IMR-90 (cell line): ENCODE results near the gene GRIA2. TPM values are rescaled to one million over a fixed set of nuclear protein-coding genes. Genes with fewer than 3 reads are reported as not detected.

Experiments used
- ATAC-seq: fragments of 200-7000 bp; cut with Tn5 transposase; 2 replicates; pipeline ENCODE4 v1.9.1; 2020; ENCODE audit warnings: low read depth, mild to moderate bottlenecking, moderate library complexity
- BruUV-seq: library from RNA; stranded (reverse); fragments of 400-500 nt; replicated peaks from 2 replicates; lab custom pipeline; 2021; lab: Mats Ljungman, UMichigan
- CTCF ChIA-PET: fragments of 300-600 bp; formaldehyde crosslinking; extraction: SDS; loops from one replicate; lab custom pipeline; 2021; ENCODE audit warnings: antibody characterized with exemption; lab: Yijun Ruan, JAX
- POLR2A ChIA-PET: fragments of 300-600 bp; sonication (Branson Sonifier 250); formaldehyde crosslinking; loops from one replicate; lab custom pipeline; 2022; ENCODE audit warnings: antibody characterized with exemption; ENCODE audit not compliant: unreplicated experiment; lab: Charles Lee
- DNase-seq: peaks from one replicate; pipeline ENCODE4 v3.0.0; 2013
- H2AFZ ChIP-seq: replicated peaks from 2 replicates; pipeline ENCODE3; 2013; ENCODE audit warnings: low read length, mild to moderate bottlenecking; ENCODE audit not compliant: poor library complexity
- H2AK5ac ChIP-seq: 2 replicates; pipeline ENCODE4 v1.6.1; 2013; ENCODE audit warnings: low read depth, low read length, inconsistent platforms
- H2AK9ac ChIP-seq: replicated peaks from 2 replicates; pipeline ENCODE3; 2013; ENCODE audit warnings: mild to moderate bottlenecking, low read depth, low read length, moderate library complexity; ENCODE audit not compliant: poor library complexity
- H2BK120ac ChIP-seq: 2 replicates; pipeline ENCODE4 v1.6.1; 2013; ENCODE audit warnings: low read depth, low read length, inconsistent platforms
- H2BK15ac ChIP-seq: 3 replicates; pipeline ENCODE4 v1.6.1; 2013; ENCODE audit warnings: low read depth, low read length, inconsistent platforms
- H2BK20ac ChIP-seq: 2 replicates; pipeline ENCODE4 v1.6.1; 2013; ENCODE audit warnings: low read depth, mild to moderate bottlenecking, inconsistent platforms, low read length, moderate library complexity
- H2BK5ac ChIP-seq: 2 replicates; pipeline ENCODE4 v1.6.1; 2013; ENCODE audit warnings: mild to moderate bottlenecking, low read depth, low read length, inconsistent platforms; ENCODE audit not compliant: poor library complexity, severe bottlenecking
- H3K14ac ChIP-seq: replicated peaks from 2 replicates; pipeline ENCODE4 v1.6.1; 2013; ENCODE audit warnings: low read depth, low read length, inconsistent platforms
- H3K18ac ChIP-seq: 2 replicates; pipeline ENCODE4 v1.6.1; 2013; ENCODE audit warnings: low read depth, low read length, control low read depth
- H3K23ac ChIP-seq: 2 replicates; pipeline ENCODE4 v1.6.1; 2013; ENCODE audit warnings: low read depth, low read length, inconsistent platforms
- H3K27ac ChIP-seq: 2 replicates; pipeline ENCODE4 v1.5.1; 2013; ENCODE audit warnings: mild to moderate bottlenecking, control low read depth, low read length; ENCODE audit not compliant: insufficient read depth
- H3K27me3 ChIP-seq: 2 replicates; pipeline ENCODE4 v1.6.1; 2013; ENCODE audit warnings: low read length; ENCODE audit not compliant: control insufficient read depth, insufficient read depth
- H3K36me3 ChIP-seq: 2 replicates; pipeline ENCODE4 v1.6.1; 2013; ENCODE audit warnings: low read length, mixed read lengths; ENCODE audit not compliant: control insufficient read depth, insufficient read depth
- H3K4ac ChIP-seq: 2 replicates; pipeline ENCODE4 v1.6.1; 2013; ENCODE audit warnings: low read depth, low read length, inconsistent platforms
- H3K4me1 ChIP-seq: 2 replicates; pipeline ENCODE4 v1.6.1; 2013; ENCODE audit warnings: low read length, mixed read lengths; ENCODE audit not compliant: control insufficient read depth, insufficient read depth
- H3K4me2 ChIP-seq: 2 replicates; pipeline ENCODE4 v1.6.1; 2013; ENCODE audit warnings: low read depth, mild to moderate bottlenecking, control low read depth, low read length, moderate library complexity
- H3K4me3 ChIP-seq: 2 replicates; pipeline ENCODE4 v1.5.1; 2013; ENCODE audit warnings: low read depth, mild to moderate bottlenecking, control low read depth, low read length, moderate library complexity; ENCODE audit not compliant: insufficient read depth
- H3K56ac ChIP-seq: 2 replicates; pipeline ENCODE4 v1.6.1; 2013; ENCODE audit warnings: low read length, inconsistent platforms; ENCODE audit not compliant: insufficient read depth; ENCODE audit errors: extremely low read depth
- H3K79me1 ChIP-seq, 2 experiments: 2 replicates each; pipeline ENCODE4 v1.6.1; 2013; ENCODE audit warnings: low read length in 2 of 2, inconsistent platforms in 1 of 2, low read depth in 1 of 2
- H3K9ac ChIP-seq: 2 replicates; pipeline ENCODE4 v1.6.1; 2013; ENCODE audit warnings: low read depth, low read length, control low read depth
- H3K9me1 ChIP-seq: 2 replicates; pipeline ENCODE4 v1.6.1; 2013; ENCODE audit warnings: low read length, inconsistent platforms; ENCODE audit not compliant: insufficient read depth
- H3K9me3 ChIP-seq: 2 replicates; pipeline ENCODE4 v1.6.1; 2013; ENCODE audit warnings: low read length; ENCODE audit not compliant: control insufficient read depth, insufficient read depth
- H4K20me1 ChIP-seq: 2 replicates; pipeline ENCODE4 v1.6.1; 2013; ENCODE audit warnings: low read length, inconsistent platforms; ENCODE audit not compliant: insufficient read depth
- H4K5ac ChIP-seq: 2 replicates; pipeline ENCODE4 v1.6.1; 2013; ENCODE audit warnings: mild to moderate bottlenecking, low read depth, low read length, control low read depth
- H4K8ac ChIP-seq, 2 experiments: 2 replicates each; pipeline ENCODE4 v1.6.1; 2013; ENCODE audit warnings: low read depth in 2 of 2, low read length in 2 of 2, control low read depth in 1 of 2, inconsistent platforms in 1 of 2
- H4K91ac ChIP-seq: 2 replicates; pipeline ENCODE4 v1.6.1; 2013; ENCODE audit warnings: low read depth, low read length, inconsistent platforms; ENCODE audit not compliant: insufficient read depth
- CEBPB ChIP-seq: IDR thresholded peaks from 2 replicates; pipeline ENCODE4 v1.6.1; 2012; ENCODE audit warnings: low read depth, low read length, improper control_type of control experiment
- CHD1 ChIP-seq: IDR thresholded peaks from 2 replicates; pipeline ENCODE4 v1.6.1; 2012; ENCODE audit warnings: low read depth, low read length, improper control_type of control experiment
- NFE2L2 ChIP-seq: fragments of 150-350 bp; IDR thresholded peaks from 2 replicates; pipeline ENCODE4 v1.6.1; 2016; ENCODE audit warnings: low read depth, mild to moderate bottlenecking, low read length
- RCOR1 ChIP-seq: IDR thresholded peaks from 2 replicates; pipeline ENCODE4 v1.6.1; 2012; ENCODE audit warnings: mild to moderate bottlenecking, low read length, improper control_type of control experiment; ENCODE audit not compliant: insufficient replicate concordance
- SMC3 ChIP-seq: fragments of 150-350 bp; IDR thresholded peaks from 2 replicates; pipeline ENCODE4 v1.6.1; 2016; ENCODE audit warnings: low read depth, mild to moderate bottlenecking, antibody characterized with exemption, low read length, moderate library complexity
- WGBS, 2 experiments: methylation state at CpG; one replicate each; pipeline versions ENCODE4 v1.1.5 to v1.1.7; 2013; ENCODE audit warnings: missing lambda C conversion rate in 2 of 2; ENCODE audit not compliant: insufficient read length in 1 of 2; ENCODE audit errors: extremely low coverage in 2 of 2; 5-methylcytosine and 5-hydroxymethylcytosine counted together
- dilution Hi-C: fragments of 300-500 bp; cut with HindIII; formaldehyde crosslinking; loops from one replicate; pipeline ENCODE4 v1.14.3; 2018; ENCODE audit warnings: low sequenced_read_pairs; ENCODE audit not compliant: unreplicated experiment
- in situ Hi-C: fragments of 300-500 bp; cut with MboI; formaldehyde crosslinking; loops from 3 replicates; pipeline ENCODE4 v1.14.3; 2019; ENCODE audit warnings: low sequenced_read_pairs, inconsistent platforms, mixed read lengths
- intact Hi-C: fragments of 100-400 bp; cut with micrococcal nuclease; formaldehyde crosslinking; loops from 2 replicates; pipeline ENCODE4 v1.10.0; 2022
- polyA plus RNA-seq, 3 experiments: library from polyadenylated mRNA; depleted of rRNA; stranded (reverse); fragments of >200 nt; gene quantifications; 2 replicates each; pipeline ENCODE4 v1.2.3, GENCODE V29; 2012; ENCODE audit warnings: low replicate concordance in 1 of 3
- total RNA-seq: library from RNA; depleted of rRNA; stranded (reverse); fragments of >200 nt; gene quantifications from 2 replicates; pipeline ENCODE4 v1.2.3, GENCODE V29; 2012

The GRIA2 gene
- total and polyA plus RNA-seq, 2 of the 4 experiments (the other 2 are of a cell fraction) = not detected

DNA sequence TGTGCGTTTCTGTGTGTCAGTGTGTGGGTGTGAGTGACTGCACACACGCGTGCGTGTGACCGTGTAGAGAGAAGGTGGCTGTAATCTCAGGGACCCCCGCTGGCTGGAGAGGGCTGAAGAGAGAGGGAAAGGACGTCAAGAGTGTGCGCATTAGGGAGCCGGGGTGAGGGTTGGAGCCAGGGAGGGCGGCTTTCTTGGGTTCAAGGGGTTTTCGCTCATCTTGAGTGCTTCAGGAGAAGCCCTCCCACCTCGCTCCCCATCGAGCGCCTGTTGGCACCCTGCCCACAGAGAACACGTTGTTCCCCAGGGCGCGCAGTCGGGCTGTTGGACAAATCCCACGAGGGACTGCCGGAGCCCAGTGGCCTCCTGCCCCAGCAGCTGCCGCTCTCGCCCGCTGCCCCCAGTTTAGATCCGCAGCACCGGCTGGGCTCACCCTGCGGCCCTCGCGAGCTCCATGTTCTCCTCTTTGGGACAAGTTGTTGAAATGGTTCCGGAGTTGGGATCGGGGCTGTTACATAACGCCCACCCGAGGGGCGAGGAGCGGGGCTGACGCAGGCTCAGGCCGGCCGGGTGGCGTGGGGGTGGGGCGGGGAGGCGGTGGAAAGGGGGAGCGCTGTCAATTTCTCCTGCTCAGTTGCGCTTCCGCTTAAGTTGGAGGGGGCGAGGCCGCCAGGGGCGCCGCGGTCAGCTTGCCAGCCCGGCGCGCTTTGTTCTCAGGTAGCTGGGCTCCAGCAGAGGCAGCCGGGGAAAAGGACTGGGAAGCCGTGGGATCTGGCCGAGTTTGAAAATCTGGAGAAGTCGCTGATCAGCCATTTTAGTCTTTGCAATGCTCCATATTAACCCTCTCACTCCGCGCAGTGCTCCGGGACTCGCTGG lies 1.6 kb downstream of the GRIA2 start (continued):
- no peak for TF ChIP-seq CEBPB
- TF ChIP-seq NFE2L2 = no peak

DNA sequence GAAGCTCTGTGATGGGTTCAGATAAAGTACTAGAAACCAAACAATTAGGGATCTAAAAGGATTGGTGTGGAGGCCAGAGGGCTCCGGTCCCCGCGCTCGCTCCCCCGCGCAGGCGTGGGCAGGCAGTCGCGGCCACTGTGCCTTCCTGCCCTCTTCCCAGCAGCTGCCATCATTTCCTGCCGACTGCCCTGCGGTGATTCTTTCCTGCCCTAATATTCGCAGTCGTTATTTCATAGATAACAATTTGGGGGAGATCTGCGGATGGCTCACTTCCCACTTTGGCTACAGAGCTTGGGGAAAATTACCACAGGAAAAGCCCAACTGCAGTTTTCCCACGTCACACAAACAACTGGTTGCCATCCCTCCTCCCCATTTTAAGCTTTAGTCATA lies 2.2 kb downstream of the GRIA2 start:
- Histone ChIP-seq H2BK20ac (no peak overlapping the region), H4K20me1 (no peaks in the 10 kb centered on the region), H3K4me1 (peaks cover 4% of the 10 kb centered on the region; the same call in 1 of the 2 replicates), H3K27me3 (peaks cover 33% of the 10 kb centered on the region), H4K91ac (no peak overlapping the region), H4K5ac (no peak overlapping the region), H2AK9ac (no peak overlapping the region), H2BK15ac (no peak overlapping the region), H3K9me1 (no peaks in the 10 kb centered on the region; the same call in 1 of the 2 replicates), H3K56ac (no peak overlapping the region), H3K23ac (no peak overlapping the region), H2AK5ac (no peak overlapping the region), H2BK5ac (no peak overlapping the region), H3K18ac (no peak overlapping the region), H3K14ac (no peak overlapping the region), H3K9me3 (no peaks in the 10 kb centered on the region; the same call in 1 of the 2 replicates), H2AFZ (peak overlapping the region; percentile 66), H3K36me3 (no peaks in the 10 kb centered on the region), H3K4me2 (peak overlapping the region; percentile 76), H3K9ac (no peak overlapping the region), H4K8ac (no peak overlapping the region), H2BK120ac (no peak overlapping the region), H3K79me1 (no peaks in the 10 kb centered on the region), H3K4ac (no peak overlapping the region), H3K4me3 (peak overlapping the region; percentile 23; the same call in 1 of the 2 replicates), H3K27ac (no peak overlapping the region)
- no peak for ATAC-seq
- no peak for TF ChIP-seq RCOR1
- no peak for TF ChIP-seq NFE2L2
- no peak for TF ChIP-seq SMC3
- TF ChIP-seq CHD1 = no peak
- POLR2A ChIA-PET = no interaction called here
- DNase-seq = no peak
- no TSS peak for BruUV-seq
- WGBS, 2 experiments = no CpG with 5 or more reads among the region's 15 CpGs
- intact Hi-C loops = loop anchor here (5.0 kb wide), 1 partner anchor 950 kb away; the partner anchor contains the start of gene GASK1B
- CTCF ChIA-PET = interaction anchor here (0.6 kb wide), 1 partner anchor 163 kb away, joined by 3 read pairs; no protein-coding TSS in a partner anchor
- dilution Hi-C loops = no loop called here
- in situ Hi-C loops = loop anchor here (25.0 kb wide), 1 partner anchor 965 kb away; no protein-coding TSS in a partner anchor
